Activated CD4-positive, alpha-beta T cell treated with anti-CD3 and anti-CD28 coated beads, Interleukin-2, amount 50 U/mL, for 1 hour (primary cell): ENCODE data around the gene SMOC2.

Experiments
- DNase-seq: peaks from one replicate; pipeline ENCODE4 v3.0.0-alpha.2; 2020

SMOC2 gene

DNA sequence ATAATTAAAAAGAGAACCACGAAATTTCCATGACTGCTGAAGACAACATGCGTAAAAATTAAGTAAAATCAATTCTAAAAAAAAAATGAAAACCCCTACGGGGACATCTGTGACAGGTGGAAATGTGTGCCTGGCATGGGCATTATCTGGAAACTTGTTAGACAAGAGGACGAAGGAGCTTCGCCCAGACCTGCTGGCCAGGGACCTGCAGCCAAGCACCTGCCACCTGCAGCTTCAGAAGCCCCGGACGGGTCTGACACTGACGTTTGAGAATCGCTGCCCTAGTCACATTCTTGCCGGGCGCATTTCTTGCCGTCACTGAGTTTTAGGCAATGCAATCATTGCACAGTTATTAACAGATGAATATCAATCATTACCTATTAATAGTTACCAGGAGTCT, 140.3 kb downstream of the SMOC2 start:
- DNase-seq, result no peak

- no peak for DNase-seq
Measured at GRCh38 chr6:168581706-168582105, 140.7 kb downstream of the SMOC2 start.

DNA sequence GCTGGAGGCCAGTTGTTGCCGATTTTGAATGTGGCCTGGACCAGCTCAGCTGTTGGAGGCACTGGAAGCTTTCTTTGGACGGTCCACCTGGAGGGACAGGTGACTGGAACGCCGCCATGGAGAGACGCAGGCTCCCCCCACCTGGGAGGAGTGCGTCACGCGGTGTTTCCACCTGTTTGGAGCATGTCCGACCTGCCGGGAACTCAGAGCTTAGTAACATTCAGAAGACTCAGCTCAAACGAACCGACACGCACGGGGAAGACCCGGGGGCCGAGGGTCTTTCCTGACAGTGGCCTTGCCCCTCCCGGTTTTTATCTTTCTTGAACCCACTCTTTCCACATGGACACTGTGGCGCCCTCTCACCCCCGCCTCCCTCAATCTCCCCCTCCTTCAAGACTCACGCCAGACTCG, 141.6 kb downstream of the SMOC2 start:
- no peak for DNase-seq

DNA sequence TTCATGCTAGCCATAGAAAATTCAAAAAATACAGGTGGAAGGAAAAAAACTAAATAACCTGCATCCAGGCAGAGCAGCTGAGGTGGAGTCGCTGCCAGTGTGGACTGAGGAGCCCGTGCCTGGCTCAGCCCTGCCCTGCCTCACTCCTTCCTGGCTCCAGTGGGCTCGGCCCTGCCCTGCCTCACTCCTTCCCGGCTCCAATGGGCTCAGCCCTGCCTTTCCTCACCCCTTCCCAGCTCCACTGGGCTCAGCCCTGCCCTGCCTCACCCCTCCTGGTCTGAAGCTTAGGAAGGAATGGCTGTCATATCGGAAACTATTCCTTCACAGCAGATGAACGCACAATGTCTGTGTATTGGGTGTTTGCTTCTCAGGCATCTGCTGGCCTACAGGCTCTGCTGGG, 142.1 kb downstream of the SMOC2 start:
- no peak for DNase-seq

DNA sequence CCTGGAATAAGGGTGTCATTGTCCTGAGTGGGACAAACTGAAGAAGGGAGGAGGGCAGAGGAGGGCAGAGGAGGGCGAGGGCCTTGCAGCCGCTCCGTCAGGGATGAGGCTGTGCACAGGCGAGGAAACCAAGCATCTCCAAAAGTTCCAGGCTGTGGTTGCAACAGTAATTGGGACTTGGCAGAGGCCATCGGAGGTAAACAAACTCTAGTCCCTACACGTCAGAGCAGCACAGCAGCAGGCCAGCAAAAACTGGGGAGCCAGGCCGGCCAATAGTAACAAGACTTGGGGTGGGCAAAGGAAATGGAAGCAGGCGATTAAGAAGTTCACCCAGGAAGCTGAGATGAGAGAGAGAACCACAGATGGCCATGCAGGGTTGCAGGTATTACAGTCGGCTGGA, 142.8 kb downstream of the SMOC2 start:
- no peak for DNase-seq

- DNase-seq, result no peak
Measured at GRCh38 chr6:168584249-168584648, 143.3 kb downstream of the SMOC2 start.

DNA sequence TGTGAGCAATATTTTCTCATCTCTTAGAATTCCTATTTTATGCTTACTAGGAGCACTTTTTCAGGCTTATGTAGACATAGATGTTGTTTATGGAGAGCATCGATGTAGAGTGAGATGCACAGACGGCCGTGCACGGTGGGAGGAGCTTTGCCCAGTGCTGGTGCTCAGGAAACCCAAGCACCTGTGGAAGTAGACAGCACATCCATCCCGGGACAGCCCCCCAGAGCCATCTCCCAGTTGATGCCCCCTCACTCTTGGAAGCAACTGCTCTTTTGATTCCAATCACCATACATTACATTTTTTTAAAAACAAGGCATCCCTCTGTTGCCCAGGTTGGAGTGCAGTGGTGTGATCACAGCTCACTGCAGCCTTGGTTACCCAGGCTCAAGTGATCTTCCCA, 143.7 kb downstream of the SMOC2 start:
- DNase-seq, result no peak

GRCh38 chr6:168585441-168585840, 144.5 kb downstream of the SMOC2 start:
- DNase-seq, result no peak

GRCh38 chr6:168589275-168589674, 148.3 kb downstream of the SMOC2 start:
- no peak for DNase-seq

DNA sequence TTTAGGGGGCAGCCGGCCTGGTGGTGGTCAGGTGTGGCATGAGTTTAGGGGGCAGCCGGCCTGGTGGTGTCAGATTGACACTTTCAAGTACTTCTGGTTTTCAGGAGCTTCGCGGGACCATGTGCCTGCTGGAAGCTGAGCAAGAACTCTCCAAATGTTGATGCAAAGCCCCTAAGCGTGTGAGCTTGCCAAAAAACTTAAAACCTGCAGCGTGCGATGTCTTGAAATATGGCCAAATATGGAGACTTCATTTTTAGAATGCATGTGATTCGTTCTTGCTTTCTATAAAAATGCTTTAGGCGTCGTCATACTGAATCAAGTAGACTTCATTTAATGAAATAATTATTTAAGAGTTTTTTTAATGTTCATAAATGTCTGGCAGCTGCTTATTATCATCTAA, 149.4 kb downstream of the SMOC2 start:
- DNase-seq, result no peak

DNA sequence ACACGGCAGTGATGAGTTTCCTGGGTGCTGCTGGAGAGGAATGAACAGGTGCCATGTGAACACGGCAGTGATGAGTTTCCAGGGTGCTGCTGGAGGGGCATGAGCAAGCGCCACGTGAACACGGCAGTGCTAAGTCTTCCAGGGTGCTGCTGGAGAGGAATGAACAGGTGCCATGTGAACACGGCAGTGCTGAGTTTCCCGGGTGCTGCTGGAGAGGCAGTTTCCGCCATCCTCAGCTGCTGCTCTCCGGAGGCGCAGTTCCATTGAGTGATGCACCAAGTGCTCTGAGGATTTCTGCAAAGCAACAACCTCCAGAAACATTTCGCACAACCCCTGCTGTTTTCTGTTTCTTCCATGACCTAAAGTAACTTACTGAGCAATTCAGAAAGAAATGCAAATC, 155.4 kb downstream of the SMOC2 start:
- DNase-seq, result no peak

- no peak for DNase-seq
Measured at GRCh38 chr6:168597471-168597875, 156.5 kb downstream of the SMOC2 start.

GRCh38 chr6:168598251-168599117, 157.5 kb downstream of the SMOC2 start:
- DNase-seq, result no peak

GRCh38 chr6:168599118-168599494, 158.1 kb downstream of the SMOC2 start:
- DNase-seq, result no peak

- DNase-seq, result no peak
Measured at GRCh38 chr6:168599769-168600330, 158.9 kb downstream of the SMOC2 start.

- DNase-seq, result no peak
Measured at GRCh38 chr6:168600381-168600780, 159.4 kb downstream of the SMOC2 start.

DNA sequence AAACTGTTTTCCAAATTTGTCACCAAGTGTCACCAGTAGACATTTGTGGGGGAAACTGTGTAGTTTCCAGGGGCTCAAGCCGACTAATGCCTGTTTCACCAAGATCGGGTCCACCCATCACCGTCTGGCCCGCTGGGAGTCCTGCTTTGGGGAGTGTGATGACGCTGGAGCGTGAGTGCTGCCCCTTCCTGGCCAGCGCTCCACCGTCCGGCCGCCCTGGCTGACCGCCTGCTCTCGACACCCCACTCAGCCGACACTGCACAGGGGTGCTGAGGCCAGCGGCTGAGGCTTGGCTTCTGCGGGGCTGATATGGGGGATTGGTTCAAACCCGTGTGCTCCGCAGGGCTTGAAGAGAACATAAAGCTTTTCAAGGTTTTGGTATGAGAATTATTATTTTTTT, 160.1 kb downstream of the SMOC2 start:
- DNase-seq, result no peak

DNA sequence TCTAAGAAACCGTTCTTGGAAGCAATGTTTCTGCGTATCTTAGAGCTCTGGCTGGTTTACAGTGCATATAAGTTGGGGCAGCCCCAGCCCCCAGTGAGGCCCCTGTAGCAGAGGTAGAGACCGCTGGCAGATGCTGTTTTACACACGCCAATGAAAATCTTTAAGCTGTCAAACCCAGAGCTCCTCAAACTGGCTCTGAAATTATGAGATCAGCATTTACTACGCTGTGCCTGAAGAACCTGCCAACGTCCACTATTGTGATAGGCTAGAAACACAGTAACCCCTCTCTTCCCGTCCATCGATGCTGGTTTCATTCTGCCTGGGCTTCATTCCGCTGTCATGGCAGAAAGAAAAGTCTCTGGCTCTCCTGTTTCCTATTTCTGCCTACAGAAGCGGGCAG, 160.6 kb downstream of the SMOC2 start:
- no peak for DNase-seq

- no peak for DNase-seq
Measured at GRCh38 chr6:168602576-168602975, 161.6 kb downstream of the SMOC2 start.

DNA sequence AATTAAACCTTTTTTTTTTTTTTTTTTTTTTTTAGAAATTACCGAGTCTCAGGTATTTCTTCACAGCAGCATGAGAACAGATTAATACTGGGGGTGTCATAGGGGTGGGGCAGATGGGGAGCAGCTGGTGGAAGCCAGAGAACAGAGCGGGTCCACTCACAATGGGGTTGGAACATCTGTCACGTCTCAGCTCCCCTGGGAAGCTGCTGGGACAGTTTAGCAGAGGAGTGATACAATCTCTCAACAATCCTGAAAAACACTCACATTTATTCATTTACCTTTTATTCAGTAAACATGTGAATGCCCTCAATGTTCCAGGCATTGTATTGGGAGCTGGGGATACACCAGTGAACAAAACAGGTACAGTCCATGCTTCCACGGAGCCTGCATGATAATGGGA, 162.2 kb downstream of the SMOC2 start:
- no peak for DNase-seq

DNA sequence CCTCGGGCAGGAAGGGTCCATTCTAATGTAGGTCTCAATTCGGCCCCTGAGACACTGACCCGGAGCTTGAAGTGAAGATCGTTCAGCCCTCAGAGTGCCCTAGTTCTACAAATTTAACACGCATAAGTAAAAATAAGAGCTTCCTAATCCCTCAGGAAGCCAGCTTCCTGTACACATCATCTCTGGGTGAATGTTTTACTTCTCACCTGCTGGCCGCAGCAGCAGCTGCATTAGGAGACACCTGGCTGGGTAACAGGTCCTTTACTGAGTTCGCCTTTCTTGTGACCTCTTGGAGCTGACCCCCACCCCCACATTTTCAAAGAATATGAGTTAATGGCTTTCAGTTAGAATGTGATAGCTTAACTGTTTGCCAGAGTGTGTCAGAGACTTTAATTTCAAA, 165.0 kb downstream of the SMOC2 start:
- DNase-seq, result no peak

- no peak for DNase-seq
Measured at GRCh38 chr6:168606722-168607121, 165.7 kb downstream of the SMOC2 start.

DNA sequence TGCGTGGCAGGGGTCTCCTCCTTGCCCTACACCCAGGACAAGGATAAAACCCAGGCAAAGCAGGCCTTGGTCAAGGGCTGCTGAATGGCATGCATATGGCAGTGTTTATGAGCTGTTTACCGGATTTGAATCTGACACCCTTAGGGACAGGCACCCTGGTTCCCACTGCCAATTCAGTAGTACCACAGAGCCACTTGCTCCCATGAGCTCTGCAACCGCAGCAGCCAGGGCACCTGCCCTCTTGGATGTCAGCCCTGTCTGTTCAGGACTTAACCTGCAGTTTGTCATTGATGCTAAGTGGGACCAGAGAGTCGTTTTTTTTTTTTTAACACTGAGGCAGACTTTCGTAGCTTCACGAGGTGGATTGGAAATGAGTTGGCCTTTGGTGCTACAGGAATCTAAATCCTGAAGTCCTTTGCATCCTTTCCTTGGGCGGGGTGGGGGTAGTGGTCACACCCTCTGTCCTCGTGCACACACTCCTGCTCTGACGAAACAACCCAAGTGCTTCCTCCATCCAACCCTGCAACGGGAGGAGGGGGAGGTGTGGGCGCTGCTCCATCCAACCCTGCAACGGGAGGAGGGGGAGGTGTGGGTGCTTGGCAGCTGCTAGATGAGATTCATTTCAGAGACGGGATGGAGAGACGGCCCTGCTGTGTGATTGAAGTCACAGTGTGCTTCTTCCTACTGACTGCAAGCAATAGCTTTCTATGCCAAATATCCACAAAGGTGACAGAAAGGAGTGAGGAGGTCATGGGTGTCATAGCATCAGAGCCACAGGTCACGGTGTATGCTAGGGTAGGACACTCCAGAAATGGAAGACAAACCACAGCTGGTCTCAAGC, 166.5 kb downstream of the SMOC2 start:
- no peak for DNase-seq

- DNase-seq, result no peak
Measured at GRCh38 chr6:168608113-168608400, 167.1 kb downstream of the SMOC2 start.
